ENCODE data around the gene CLCN5.

CLCN5 gene

DNA sequence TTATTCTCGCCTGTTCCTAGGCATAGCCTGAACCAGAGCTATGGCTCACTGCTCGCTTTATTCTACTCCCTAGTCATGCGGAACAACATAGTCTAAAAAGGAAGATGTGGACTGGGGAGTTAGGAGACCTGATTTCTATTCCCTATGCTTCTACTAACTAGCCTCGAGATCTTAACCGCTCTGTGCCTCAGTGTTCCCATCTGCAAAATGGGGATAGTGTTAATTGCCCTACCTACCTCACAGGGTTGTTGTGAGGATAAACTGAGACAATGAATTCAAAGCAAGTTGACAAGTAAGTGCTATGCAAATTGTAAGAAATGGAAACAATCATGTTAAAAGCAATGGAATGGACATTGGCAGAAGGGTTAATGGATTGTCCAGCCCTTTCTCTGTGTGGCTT lies 176.4 kb downstream of the CLCN5 start:
- DNase-seq (ENCODE audit: insufficient read length, low spot score) (no peak), FAIRE-seq (no peak)
- TF ChIP-seq POLR2A (IDR thresholded peaks at IDR 0.05; ENCODE audit: low read depth, low read length) = no peak

DNA sequence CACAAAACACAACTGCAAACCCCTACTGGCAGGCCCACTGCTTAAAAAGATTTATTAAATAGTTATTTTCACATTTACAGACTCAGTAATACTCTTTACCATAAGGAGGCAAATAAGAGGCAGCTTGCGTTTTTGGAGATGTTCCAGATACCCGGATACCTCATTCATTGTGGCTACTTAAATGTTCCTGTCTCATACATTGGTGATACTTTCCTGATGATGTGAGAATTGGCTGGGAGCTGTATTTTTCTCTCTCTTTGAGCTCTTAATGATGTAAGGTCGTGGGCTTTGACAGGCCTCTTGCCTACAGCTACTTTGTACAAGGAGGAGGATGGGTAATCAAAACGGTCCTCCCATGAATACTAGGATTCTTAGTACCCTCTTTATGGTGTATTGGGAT lies 176.9 kb downstream of the CLCN5 start:
- no peak for TF ChIP-seq POLR2A (IDR thresholded peaks at IDR 0.05; ENCODE audit: low read depth, low read length)
- DNase-seq (ENCODE audit: insufficient read length, low spot score) (no peak), FAIRE-seq (no peak)

DNA sequence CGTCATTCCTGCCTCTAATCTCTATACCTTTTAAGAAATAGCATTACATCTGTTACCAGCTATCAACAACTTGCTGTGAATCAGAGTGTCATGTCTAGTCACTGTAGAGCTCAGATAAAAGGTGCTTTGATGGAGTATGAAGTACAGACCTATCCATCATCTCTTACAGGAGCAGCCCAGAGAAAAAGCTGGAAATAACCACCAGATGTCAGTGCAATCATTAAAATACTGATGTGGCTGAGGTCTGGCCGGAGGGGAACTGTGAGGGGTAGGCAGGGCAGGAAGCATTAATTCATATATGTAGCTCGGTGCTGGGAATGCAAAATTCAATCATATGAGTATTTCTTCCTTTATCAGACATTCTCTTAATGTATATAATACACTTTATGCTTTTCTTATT lies 177.8 kb downstream of the CLCN5 start:
- no peak for FAIRE-seq
- DNase-seq (ENCODE audit: insufficient read length, low spot score) = no peak
- no peak for TF ChIP-seq POLR2A (IDR thresholded peaks at IDR 0.05; ENCODE audit: low read depth, low read length)

DNA sequence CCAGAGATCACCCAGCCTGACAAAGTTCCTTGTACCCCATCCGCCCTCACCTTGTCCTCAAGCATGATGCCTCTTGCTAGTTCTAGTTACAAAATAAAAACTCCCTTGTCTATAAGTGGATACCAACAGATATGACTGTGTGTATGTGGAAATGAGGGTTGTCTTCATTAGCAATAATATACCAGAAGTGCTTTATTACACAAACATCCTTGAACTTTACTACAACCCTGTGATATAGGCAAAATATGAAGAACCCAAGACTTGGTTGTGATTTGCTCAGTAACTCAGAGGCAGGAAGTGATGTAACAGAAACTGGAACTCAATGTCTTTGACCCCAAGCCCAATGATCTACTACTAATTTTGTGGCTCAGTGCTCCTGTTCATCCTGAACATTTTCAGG lies 180.8 kb downstream of the CLCN5 start:
- DNase-seq (ENCODE audit: insufficient read length, low spot score) = no peak
- TF ChIP-seq POLR2A (IDR thresholded peaks at IDR 0.05; ENCODE audit: low read depth, low read length) = no peak
- FAIRE-seq = no peak

DNA sequence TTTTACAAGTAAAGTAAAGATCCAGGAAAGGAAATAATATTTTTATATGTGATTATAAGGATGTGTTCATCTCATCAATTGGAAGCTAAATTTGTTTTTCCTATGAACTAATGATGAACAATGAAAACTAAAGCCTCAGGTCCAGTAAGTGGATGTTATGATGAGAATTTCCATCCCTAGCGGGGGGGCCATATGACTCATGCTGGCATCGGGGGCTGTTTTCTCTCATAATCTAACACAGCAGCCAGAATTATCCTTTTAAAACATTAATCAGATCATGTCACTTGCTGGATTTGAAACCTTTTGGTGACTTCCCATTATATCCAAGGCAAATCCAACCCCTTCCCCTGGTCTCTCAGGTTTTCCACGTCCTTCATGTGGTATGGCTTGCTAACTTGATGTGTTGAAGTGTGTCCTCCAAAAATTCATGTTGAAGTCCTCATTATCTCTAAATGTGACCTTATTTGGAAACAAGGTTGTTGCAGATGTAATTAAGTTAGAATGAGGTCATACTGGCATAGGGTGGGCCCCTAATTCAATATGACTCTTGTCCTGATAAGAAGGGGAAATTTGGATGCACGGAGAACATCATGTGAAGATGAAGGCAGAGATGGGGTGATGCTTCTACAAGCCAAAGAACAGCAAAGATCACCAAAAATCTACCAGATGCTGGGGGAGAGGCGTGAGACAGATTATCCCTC lies 181.6 kb downstream of the CLCN5 start:
- TF ChIP-seq POLR2A (IDR thresholded peaks at IDR 0.05; ENCODE audit: low read depth, low read length) = no peak
- DNase-seq (ENCODE audit: insufficient read length, low spot score) = no peak
- FAIRE-seq = no peak

DNA sequence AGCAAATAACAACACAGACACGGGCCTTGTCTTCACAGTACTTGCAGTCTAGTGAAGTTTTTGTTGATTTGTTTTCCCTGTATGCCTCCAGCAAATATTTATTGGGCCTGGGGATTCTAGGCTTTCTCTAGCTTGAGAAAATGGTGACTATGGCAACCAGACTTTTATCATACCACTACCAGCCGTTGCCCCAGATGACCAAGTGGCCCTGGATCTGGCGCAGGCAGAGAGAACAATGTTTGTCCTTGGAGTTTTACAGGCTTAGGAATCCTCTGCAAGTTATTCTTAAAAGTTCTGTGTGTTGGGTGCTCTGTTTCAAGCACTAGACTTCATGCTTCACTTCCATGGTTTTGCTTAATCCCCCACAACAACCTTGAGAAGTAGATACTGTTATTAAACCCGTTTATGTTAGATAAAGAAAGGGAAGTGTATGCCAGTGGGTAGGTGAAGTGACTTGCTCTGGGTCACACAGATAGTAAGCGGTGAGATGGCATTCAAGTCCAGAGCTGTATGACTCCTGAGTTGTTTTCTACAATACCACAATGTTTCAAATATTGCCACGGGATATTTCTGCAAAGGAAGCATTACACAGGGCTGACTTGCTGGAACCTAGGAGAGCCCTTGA lies 183.8 kb downstream of the CLCN5 start:
- FAIRE-seq (no peak), DNase-seq (ENCODE audit: insufficient read length, low spot score) (no peak)
- TF ChIP-seq POLR2A (IDR thresholded peaks at IDR 0.05; ENCODE audit: low read depth, low read length) = no peak

DNA sequence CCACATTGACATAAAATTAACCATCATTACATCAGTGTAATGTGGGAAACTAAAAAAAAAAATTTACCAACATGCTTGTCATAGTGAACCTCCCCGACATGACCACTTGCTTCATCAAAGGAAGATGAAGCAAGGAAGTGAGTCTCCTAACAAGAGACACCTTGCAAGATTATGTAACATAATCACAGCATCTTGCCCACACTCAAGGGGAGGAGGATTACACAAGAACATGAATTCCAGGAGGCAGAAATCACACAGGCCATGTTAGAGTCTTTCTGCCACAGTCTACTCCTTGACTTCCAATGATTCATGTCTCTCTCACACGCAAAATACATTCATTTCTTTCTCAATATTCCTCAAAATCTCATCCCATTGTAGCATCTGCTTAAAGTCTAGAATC lies 185.1 kb downstream of the CLCN5 start:
- FAIRE-seq (no peak), DNase-seq (ENCODE audit: insufficient read length, low spot score) (no peak)
- no peak for TF ChIP-seq POLR2A (IDR thresholded peaks at IDR 0.05; ENCODE audit: low read depth, low read length)

DNA sequence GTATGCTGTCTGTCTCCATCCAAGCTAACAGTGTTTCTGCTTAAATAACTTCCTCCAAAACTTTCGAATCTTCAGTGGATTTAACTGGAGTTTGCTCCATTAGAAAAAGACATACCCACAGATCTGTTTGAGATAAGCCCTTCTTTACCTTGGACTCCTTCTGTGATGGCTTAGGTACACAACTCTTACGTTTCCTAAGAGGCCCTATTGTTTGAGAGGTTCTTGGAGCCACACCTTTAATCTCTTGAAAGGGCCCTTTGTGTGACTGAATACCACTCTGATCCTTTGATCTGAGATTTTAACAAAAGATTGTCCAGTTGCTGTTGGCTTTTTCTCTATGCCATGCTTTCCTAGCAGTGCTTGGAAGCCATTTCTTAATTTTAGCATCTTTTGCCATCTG lies 185.9 kb downstream of the CLCN5 start:
- TF ChIP-seq POLR2A (IDR thresholded peaks at IDR 0.05; ENCODE audit: low read depth, low read length) = no peak
- DNase-seq (ENCODE audit: insufficient read length, low spot score) = no peak

DNA sequence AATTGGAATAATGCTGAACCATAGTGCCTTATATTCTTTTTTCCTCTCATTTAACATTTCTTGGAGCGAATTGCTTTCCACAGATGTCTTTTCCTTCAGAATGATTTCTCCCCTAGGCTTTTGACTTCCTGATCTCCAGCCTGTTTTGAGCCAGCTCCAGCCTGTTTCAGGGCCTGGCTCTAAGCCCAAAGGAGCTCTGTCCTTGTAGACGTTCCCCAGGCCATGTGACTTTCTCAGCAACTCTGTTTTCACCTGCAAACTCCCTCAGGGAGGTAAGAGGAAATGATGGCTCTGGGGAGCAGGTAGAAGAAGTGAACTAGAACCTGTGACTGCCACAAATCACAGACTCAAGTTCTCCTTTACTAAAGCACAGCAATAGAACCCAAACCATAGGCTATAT lies 189.3 kb downstream of the CLCN5 start:
- no peak for FAIRE-seq
- no peak for TF ChIP-seq POLR2A (IDR thresholded peaks at IDR 0.05; ENCODE audit: low read depth, low read length)
- no peak for DNase-seq (ENCODE audit: insufficient read length, low spot score)

More for the DNA sequence above, 185.9 kb downstream of the CLCN5 start:
- no peak for FAIRE-seq

DNA sequence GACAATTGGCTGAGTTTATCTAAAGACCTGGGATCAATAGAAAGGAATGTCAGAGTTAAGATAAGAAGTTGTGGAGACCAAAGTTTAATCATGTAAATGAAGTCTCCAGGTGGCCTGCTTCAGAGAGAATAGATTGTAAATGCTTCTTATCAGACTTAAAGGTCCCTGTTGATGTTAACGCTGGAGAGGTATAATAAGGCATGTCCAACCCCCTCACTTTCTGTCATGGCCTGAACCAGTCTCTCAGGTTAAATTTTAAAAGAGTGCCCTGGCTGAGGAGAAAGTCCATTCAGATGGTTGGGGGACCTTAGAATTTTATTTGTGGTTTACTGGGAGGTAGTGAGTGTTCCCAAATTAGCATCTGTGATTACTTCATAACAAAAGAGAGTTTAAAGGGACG lies 191.7 kb downstream of the CLCN5 start:
- no peak for TF ChIP-seq POLR2A (IDR thresholded peaks at IDR 0.05; ENCODE audit: low read depth, low read length)
- no peak for FAIRE-seq
- no peak for DNase-seq (ENCODE audit: insufficient read length, low spot score)

DNA sequence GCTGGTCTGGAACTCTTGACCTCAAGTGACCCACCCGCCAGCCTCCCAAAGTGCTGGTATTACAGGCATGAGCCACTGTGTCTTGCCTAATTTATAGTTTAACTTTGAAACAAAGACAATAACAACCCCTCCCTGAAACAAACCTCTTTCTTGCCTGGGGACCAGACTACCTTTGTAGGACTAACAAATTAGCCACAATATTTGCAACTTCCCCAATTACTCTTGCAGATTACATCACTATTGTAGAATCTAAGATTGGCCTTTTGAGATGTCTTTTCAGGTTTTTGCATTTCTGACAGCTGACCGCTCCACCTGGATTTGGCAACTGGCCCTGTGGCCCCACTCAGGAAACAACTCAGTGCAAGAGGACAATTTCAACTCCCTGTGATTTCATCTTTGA lies 193.6 kb downstream of the CLCN5 start:
- no peak for TF ChIP-seq POLR2A (IDR thresholded peaks at IDR 0.05; ENCODE audit: low read depth, low read length)
- DNase-seq (ENCODE audit: insufficient read length, low spot score) (no peak), FAIRE-seq (no peak)

DNA sequence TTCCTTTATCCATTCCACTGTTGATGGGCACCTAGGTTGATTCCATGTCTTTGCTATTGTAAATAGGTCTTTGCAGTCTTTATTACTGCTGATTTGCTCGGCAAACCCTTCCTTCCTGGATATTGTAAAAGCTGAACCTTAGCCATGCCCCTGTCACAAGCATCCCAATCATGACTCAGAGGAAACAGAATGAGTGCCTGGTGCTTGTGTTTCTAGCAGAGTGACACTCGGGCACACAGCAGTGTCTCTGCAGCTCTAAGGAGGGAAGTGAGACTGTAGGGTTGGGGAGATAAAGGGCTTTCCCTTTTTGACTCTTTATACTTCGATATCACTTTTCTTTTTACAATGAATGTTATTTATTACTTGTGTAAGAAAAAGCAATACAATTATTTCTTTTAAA lies 195.1 kb downstream of the CLCN5 start:
- FAIRE-seq (no peak), DNase-seq (ENCODE audit: insufficient read length, low spot score) (no peak)
- no peak for TF ChIP-seq POLR2A (IDR thresholded peaks at IDR 0.05; ENCODE audit: low read depth, low read length)

DNA sequence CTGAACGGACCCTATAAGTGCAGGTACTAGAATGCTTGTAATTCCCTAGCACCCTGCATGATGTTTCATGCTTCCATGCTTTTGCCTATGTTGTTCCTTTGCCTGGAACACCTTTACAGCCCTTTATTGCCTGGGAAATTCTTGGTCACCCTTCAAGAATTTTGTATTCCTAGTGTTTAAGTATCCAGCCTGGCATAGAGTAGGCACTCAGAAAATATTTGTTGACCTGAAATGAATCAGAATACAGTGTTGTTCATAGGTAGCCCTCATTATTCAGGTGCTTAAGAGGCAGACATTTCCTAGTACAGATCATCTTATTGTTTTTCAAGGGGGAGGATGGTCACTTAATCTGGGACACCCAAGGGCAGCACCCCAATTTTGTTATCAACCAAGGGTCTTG lies 203.1 kb downstream of the CLCN5 start:
- DNase-seq (ENCODE audit: insufficient read length, low spot score) = no peak
- no peak for TF ChIP-seq POLR2A (IDR thresholded peaks at IDR 0.05; ENCODE audit: low read depth, low read length)
- FAIRE-seq = no peak

DNA sequence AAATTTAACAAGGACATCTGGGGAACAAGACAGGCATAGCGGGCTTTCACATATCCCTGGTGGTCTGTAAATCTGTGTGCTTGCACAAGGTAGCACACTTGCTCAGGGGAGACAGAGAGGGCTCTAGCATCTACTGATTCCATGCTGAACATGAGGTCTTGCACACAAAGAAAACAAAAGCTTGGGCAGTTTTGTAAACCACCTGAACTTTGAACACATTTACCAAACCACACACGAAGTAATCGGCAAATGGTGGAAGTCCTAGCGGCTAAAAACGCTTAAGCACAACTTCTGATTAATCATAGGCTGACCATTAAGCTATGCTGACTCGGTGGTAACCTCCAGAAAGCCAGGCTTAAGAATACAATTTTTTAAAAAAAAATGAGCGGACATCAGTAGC lies 225.6 kb downstream of the CLCN5 start:
- FAIRE-seq = no peak
- TF ChIP-seq POLR2A (IDR thresholded peaks at IDR 0.05; ENCODE audit: low read depth, low read length) = no peak
- DNase-seq (ENCODE audit: insufficient read length, low spot score) = no peak

Data from H54 (cell line).